ENCODE data around the gene TIPRL.

GRCh38 chr1:168187177-168187576 lies 8.4 kb downstream of the TIPRL start:
- no peak for TF ChIP-seq CTCF (IDR thresholded peaks at IDR 0.05)
- TF ChIP-seq EP300 (IDR thresholded peaks at IDR 0.05; ENCODE audit: low read depth), result no peak
- TF ChIP-seq POLR2A (IDR thresholded peaks at IDR 0.05), result no peak

Data from transverse colon (tissue), 3 donors.